ENCODE results near the gene GCNT4.

Gene GCNT4

GRCh38 chr5:75050415-75050814, 1.9 kb downstream of the GCNT4 start:
- no peak for FAIRE-seq

DNA sequence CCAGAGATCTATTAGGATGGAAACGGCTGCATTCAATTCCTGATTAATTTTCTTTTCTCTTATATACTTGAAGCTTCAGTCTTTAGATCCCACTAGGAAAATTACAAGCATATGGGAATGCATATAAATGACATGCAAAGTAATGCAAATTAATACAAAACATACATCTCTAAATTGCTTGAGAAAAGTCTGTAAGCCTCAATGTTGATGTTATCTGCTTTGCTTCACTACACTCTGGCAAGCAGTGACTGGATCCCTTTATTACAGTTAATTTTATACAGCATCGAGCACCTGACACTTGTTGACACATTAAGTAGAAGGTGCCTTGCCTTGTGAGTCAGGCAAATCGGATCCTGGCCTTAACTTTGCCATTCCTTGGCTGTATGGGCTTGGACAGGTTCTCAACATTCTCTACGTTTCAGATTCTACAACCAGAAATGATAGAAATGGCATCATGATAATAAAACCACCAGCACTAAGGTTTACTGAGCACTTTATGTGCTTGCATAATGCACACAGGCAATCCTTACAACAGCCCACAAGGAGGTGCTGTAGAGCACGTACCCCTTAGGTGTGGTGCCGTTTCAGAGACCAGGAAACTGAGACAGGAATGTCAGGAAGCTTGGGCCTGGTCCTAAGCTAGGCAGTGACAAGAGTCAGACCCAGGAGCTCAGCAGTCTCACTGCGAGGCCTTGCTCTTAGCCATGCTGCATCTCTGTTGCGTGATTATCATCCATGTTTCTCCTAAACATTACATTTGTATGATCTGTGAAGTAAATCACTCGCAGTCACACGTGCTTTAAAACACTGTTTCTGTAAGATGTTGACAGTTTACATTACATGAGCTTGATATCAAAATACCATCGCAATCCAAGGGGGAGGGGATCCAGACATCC, 2.7 kb downstream of the GCNT4 start:
- no peak for FAIRE-seq

GRCh38 chr5:75048457-75048953, 3.9 kb downstream of the GCNT4 start:
- no peak for FAIRE-seq

GRCh38 chr5:75047356-75047755, 5.0 kb downstream of the GCNT4 start:
- no peak for FAIRE-seq

- FAIRE-seq: no peak
Observed at GRCh38 chr5:75046366-75047142, 5.8 kb downstream of the GCNT4 start.

DNA sequence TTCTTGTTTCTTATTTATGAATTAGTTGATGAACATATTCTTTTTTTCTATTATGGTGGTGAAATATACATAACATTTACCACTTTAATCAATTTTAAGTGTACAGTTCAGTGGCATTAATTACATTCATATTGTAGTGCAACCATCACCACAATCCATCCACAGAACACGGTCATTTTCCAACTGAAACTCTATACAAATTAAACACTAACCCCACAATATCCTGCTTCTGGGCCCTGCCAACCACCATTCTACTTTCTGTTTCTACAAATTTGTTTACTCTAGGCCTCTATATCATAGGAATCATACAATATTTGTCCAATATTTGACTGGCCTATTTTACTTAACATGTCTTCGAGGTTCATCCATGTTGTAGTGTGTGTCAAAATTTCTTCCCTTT, 7.3 kb downstream of the GCNT4 start:
- no peak for FAIRE-seq

DNA sequence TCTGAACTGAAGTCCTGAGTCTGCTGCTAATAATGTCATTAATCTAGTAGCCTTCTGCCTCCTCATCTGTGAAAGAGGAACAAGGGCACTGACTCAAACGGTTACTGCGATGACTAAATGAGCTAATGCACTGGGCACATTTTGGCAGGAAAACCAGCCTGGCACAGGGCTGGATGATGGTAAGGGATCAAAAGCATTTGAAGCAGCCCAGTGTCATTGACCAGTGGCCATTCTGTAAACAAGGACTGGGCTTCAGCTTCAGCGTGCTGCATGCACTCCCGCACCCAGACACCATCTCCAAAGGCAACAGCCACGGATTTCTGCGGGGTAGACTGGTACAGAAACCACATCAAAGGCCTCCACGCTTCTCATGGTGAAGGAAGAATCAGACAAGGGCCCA, 8.0 kb downstream of the GCNT4 start:
- peak; percentile 80 for FAIRE-seq

DNA sequence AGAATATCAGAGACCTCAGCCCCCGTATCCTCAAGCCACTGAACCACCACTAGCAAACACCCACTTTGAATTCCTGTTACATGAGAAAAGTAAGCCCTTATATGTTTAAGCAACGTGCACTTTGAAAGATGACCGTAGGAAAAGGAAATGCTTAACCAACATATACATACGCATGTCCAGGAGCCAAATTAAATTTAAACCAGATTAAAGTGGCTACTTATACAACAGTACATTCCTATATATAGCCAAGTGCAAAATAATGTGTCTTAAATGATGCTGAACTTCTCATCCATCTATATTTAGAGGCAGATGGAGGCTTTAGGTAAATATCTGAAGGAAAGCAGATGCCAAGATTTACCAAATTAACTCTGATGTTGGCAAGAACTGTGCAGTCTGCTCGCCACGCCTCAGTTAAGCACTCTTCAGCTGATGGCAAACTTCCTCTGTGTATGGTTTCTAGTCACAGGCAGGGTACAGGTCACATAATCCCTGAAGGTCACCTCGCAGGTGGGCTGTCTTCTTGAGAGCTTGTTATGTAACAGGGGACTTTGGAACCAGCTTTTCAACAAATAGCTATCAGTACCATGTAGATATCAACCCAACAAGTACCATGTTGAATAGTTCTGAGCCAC, 8.6 kb downstream of the GCNT4 start:
- FAIRE-seq: no peak

DNA sequence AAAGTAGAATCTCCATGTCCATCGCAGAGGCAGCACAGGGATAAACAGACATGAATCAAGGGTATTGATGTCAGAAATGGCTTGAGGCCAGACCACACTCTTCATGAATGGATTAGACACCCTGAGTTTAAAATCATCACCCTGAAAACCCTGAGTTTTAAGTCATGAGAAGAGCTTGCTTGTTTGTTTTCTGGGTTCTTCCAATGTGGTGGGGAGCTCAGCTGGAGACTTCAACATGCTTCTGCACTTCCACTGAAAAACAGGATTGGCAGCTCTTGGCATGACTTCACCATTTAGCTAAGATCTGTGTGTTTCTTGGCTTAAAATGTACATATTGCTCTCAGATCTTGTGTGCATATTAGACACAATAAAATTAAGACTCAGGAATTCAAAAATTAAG, 9.8 kb downstream of the GCNT4 start:
- FAIRE-seq: no peak

DNA sequence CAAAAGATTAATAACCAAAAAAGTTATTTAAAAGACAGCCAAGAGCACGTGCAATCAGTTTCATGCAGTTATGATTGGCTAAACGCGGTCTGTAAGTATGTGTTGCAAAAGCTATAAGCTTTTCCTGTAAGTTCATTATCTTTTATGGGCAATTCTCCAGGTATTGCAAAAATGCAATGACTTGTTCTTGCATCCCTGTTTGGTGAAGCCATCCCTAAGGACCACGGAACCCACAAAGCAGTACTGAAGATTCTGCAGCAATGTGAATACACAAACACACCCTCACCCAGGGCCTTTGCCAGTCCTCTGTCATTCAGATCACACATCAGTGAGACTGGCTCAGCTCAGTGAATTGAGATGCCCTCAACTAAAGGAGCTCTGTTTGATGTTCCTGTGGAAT, 11.4 kb downstream of the GCNT4 start:
- FAIRE-seq: no peak

DNA sequence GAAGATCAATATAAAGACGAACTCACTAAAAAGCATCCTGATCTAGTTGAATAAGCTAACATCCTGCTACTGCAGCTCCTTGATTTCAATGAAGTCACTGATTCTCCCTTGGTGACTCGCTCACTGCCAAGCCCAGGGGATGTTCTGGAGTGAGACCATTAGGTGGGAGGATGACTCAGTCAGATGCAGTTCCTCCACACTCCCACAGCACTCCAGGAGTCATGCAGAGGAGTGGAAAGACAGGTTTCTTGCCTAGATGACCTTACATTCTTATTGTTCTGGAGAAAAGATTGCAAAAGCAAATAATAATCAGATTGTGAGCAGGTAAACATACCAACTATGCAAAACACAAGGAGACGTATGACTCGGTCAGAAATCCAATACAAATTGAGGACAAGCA, 15.3 kb downstream of the GCNT4 start:
- peak; percentile 91 for FAIRE-seq

GRCh38 chr5:75034137-75034739, 18.1 kb downstream of the GCNT4 start:
- FAIRE-seq: no peak

GRCh38 chr5:75031366-75031765, 21.0 kb downstream of the GCNT4 start:
- FAIRE-seq: no peak

GRCh38 chr5:75028090-75028489, 24.3 kb downstream of the GCNT4 start:
- FAIRE-seq: no peak

DNA sequence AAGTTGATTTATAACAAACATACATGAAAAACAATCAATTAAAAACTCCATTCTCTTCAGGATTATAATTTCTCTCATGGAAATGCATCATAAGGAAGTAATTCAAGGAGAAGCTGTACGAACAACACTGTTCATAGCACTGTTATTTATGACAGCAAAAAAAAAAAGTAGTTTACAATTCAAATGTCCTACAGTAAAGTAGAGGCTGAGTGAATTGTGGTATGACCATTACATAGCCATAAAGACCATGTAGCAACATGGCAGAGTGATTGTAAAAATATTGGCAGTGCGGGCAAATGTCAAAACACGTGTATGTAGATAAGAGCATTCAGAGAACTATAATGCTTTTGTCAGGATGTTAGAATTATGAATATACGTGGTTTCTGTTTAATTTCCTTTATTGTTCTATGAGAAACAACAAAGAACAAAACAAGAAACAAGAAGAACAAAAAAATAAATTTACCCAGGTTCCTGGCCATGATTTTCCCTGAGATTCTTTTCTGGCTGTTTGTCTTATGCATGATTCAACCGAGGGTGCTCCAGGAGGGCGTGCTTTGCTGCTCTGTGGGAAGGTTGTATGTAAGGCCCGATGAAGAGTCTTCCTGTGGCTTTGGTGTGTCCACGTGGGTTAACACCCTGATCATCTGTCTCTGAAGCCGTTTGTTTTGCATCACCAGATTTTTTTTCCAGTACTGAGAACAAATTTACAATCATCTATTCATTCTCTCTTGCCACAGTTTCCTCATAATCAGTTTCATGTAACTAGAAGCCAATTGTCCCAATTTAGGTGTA, 28.8 kb downstream of the GCNT4 start:
- FAIRE-seq: peak; percentile 55

DNA sequence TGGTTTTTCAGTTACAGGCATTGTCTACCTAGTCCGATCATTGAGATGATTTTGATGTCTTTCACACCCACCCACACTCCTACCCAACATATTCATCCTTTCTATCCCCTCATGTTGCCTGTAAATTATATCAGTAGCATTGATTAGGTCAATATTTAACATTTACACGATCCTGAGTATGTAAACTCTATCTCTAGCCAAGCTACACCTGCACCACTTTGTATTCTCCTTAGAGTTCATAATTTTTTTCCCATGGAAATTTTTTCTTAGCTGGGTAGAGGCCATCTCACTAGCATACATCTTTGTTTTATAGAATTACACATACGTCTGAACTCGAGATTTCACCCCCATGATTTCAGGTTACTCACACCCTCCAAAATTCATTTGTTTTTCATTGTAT, 30.6 kb downstream of the GCNT4 start:
- FAIRE-seq: no peak

DNA sequence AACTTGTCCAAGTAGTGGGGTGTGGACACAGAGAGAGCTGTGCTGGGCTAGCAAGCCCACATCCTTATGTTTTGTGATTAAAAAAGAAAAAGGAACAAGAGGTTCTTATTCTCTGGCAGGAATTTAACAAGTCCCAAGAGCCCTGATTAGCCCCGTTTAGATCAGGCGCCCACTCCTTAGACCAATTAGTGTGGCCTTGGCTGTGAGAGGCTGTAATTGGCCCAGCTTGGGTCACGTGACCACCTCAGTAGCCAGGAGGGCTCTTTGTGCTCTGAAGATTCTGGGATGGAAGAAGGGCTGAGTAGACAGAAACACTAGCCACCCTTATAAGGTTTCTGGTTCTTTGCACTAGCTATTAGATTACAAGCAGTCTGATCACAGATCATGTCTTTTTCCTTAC, 31.1 kb downstream of the GCNT4 start:
- no peak for FAIRE-seq

GRCh38 chr5:75020016-75020656, 32.2 kb downstream of the GCNT4 start:
- FAIRE-seq: no peak

- no peak for FAIRE-seq
Observed at GRCh38 chr5:75018805-75019587, 33.4 kb downstream of the GCNT4 start.

DNA sequence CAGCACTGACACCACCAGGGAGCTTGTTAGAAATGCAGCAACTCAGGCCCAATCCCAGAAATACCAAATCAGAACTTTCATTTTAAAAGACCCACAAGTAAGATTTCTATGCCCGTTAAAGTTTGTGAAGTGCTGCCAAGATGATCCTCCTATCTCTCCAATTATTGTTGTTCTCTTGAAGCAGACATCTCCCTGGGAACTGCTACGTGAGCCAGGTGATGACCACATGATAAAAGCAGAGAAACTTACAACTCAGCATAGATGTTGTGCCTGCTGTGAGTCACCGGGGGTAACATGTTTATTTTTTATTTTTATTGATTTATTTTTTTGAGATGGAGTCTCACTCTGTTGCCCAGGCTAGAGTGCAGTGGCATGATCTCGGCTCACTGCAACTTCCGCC, 34.4 kb downstream of the GCNT4 start:
- no peak for FAIRE-seq

GRCh38 chr5:75016896-75017295, 35.5 kb downstream of the GCNT4 start:
- no peak for FAIRE-seq
